OCI-LY1 (cell line): ENCODE data around the gene ALCAM.

Source experiments
- H2AFZ ChIP-seq: fragments of 200-600 bp; sonication (generic), shearing (Covaris generic); 2 replicates; pipeline ENCODE4 v1.6.0; 2014; ENCODE audit warnings: antibody characterized with exemption, mild to moderate bottlenecking, low read length
- H3F3A ChIP-seq: fragments of 200-600 bp; sonication (generic), shearing (Covaris generic); 2 replicates; pipeline ENCODE4 v1.6.0; 2014; ENCODE audit warnings: mild to moderate bottlenecking, antibody characterized with exemption, low read length, moderate library complexity; ENCODE audit not compliant: insufficient read depth
- H3K27ac ChIP-seq: fragments of 200-600 bp; sonication (generic); 2 replicates; pipeline ENCODE4 v1.5.1; 2014; ENCODE audit warnings: low read length, mixed run types, mild to moderate bottlenecking, low read depth; ENCODE audit not compliant: poor library complexity, severe bottlenecking
- H3K27me3 ChIP-seq: fragments of 200-600 bp; sonication (generic); 2 replicates; pipeline ENCODE4 v1.6.0; 2014; ENCODE audit warnings: antibody characterized with exemption, mild to moderate bottlenecking, low read length, moderate library complexity; ENCODE audit not compliant: insufficient read depth
- H3K36me3 ChIP-seq: fragments of 200-600 bp; sonication (generic); 2 replicates; pipeline ENCODE4 v1.6.1; 2014; ENCODE audit warnings: mild to moderate bottlenecking, antibody characterized with exemption, low read length, moderate library complexity, mixed read lengths; ENCODE audit not compliant: insufficient read depth
- H3K4me1 ChIP-seq: fragments of 200-600 bp; sonication (generic); 2 replicates; pipeline ENCODE4 v1.5.1; 2014; ENCODE audit warnings: mild to moderate bottlenecking, low read length, moderate library complexity; ENCODE audit not compliant: insufficient read depth, severe bottlenecking
- H3K4me2 ChIP-seq: fragments of 200-600 bp; sonication (generic), shearing (Covaris generic); 2 replicates; pipeline ENCODE4 v1.6.1; 2014; ENCODE audit warnings: low read length
- H3K4me3 ChIP-seq: fragments of 200-600 bp; sonication (generic); 2 replicates; pipeline ENCODE4 v1.5.1; 2014; ENCODE audit warnings: low read length, low read depth, mild to moderate bottlenecking, mixed read lengths; ENCODE audit not compliant: poor library complexity, severe bottlenecking
- H3K79me2 ChIP-seq: fragments of 200-600 bp; shearing (Covaris generic); 2 replicates; pipeline ENCODE4 v1.6.1; 2016; ENCODE audit warnings: mixed run types, low read length, mixed read lengths; ENCODE audit not compliant: insufficient read depth
- H3K9ac ChIP-seq: fragments of 200-600 bp; sonication (generic), shearing (Covaris generic); 2 replicates; pipeline ENCODE4 v1.6.1; 2014; ENCODE audit warnings: mild to moderate bottlenecking, low read length, mixed read lengths
- H3K9me2 ChIP-seq: fragments of 200-600 bp; sonication (generic), shearing (Covaris generic); 2 replicates; pipeline ENCODE4 v1.6.1; 2014; ENCODE audit warnings: low read depth, mild to moderate bottlenecking, low read length, mixed read lengths
- H3K9me3 ChIP-seq: fragments of 200-600 bp; shearing (Covaris generic); 2 replicates; pipeline ENCODE4 v1.6.1; 2014; ENCODE audit warnings: low read length, mixed read lengths
- H4K20me1 ChIP-seq: fragments of 200-600 bp; sonication (generic), shearing (Covaris generic); 2 replicates; pipeline ENCODE4 v1.6.0; 2016; ENCODE audit warnings: mild to moderate bottlenecking, low read length; ENCODE audit not compliant: insufficient read depth
- CTCF ChIP-seq: fragments of 200-600 bp; sonication (generic), shearing (Covaris generic); IDR thresholded peaks from 2 replicates; pipeline ENCODE4 v1.5.1; 2017; ENCODE audit warnings: mild to moderate bottlenecking, antibody characterized with exemption, low read length, moderate library complexity, mixed read lengths
- EZH2 ChIP-seq: fragments of 200-600 bp; sonication (generic), shearing (Covaris generic); IDR thresholded peaks from 2 replicates; pipeline ENCODE4 v1.8.0; 2017; ENCODE audit warnings: borderline replicate concordance, mixed run types, mild to moderate bottlenecking, antibody characterized with exemption, low read length, moderate library complexity, mixed read lengths

ALCAM gene

DNA sequence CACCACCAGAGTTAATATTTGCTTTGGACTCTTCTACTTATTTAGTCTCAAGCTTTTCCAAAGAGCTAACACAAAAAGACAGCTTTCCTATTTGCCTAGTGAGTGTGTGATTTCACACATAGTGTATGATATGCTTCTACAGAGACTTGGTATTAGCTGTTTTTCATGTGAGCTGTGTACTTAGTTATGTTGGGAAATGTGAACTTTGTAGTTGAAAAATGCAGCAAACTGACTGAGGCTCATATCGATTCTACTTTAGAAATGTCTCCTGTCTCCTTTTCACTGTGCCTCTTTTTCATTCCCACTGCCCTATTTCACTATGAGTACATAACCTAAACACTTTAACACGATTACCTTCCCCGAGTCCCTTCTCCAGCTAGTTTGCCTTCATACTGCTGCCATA is 136.5 kb downstream of the ALCAM start:
- no peaks in the 10 kb centered on the region for H3K36me3 ChIP-seq
- no peak overlapping the region for H2AFZ ChIP-seq
- H3K79me2 ChIP-seq, result no peaks in the 10 kb centered on the region
- H3K4me3 ChIP-seq, result no peak overlapping the region
- H3K27ac ChIP-seq, result no peak overlapping the region
- H3K9me2 ChIP-seq, result no peaks in the 10 kb centered on the region
- H3K27me3 ChIP-seq, result no peaks in the 10 kb centered on the region
- H3K4me1 ChIP-seq, result no peaks in the 10 kb centered on the region
- H3K9me3 ChIP-seq, result no peaks in the 10 kb centered on the region
- H3F3A ChIP-seq, result no peaks in the 10 kb centered on the region
- no peak overlapping the region for H3K4me2 ChIP-seq
- no peak overlapping the region for H3K9ac ChIP-seq
- TF ChIP-seq EZH2, result no peak
- TF ChIP-seq CTCF, result no peak
- H4K20me1 ChIP-seq, result no peaks in the 10 kb centered on the region

DNA sequence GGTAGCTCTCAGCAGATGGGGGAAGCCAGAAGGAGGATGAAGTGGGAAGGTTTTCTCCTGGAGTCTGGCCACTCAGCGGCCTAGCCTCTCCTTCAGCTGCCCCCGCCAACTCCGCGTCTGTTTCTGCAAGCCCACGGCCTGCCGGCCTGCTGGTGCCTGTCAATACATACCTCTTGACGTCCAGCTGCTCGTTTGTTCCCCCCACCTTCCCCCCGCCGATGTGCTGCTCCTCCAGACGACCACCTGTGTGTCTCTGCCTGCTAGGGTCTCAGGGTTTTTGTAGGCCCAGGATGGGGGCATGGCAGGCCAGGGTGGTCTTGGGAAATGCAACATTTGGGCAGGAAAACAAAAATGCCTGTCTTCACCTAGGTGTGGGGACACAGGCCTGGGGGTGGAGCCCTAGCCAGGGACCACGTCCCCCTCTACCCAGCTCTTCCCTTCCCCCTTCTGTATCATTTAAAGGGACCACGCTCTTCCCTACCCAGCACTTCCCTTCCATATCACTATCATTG is 137.8 kb downstream of the ALCAM start:
- H3K27ac ChIP-seq, result no peak overlapping the region
- no peak overlapping the region for H3K4me3 ChIP-seq
- no peaks in the 10 kb centered on the region for H3K36me3 ChIP-seq
- no peak overlapping the region for H3K9ac ChIP-seq
- no peaks in the 10 kb centered on the region for H3K9me3 ChIP-seq
- H3K4me2 ChIP-seq, result no peak overlapping the region
- no peaks in the 10 kb centered on the region for H3K27me3 ChIP-seq
- H3K4me1 ChIP-seq, result no peaks in the 10 kb centered on the region
- TF ChIP-seq EZH2, result no peak
- no peak for TF ChIP-seq CTCF
- H3F3A ChIP-seq, result no peaks in the 10 kb centered on the region
- H2AFZ ChIP-seq, result no peak overlapping the region
- H3K79me2 ChIP-seq, result no peaks in the 10 kb centered on the region
- H3K9me2 ChIP-seq, result no peaks in the 10 kb centered on the region
- no peaks in the 10 kb centered on the region for H4K20me1 ChIP-seq

DNA sequence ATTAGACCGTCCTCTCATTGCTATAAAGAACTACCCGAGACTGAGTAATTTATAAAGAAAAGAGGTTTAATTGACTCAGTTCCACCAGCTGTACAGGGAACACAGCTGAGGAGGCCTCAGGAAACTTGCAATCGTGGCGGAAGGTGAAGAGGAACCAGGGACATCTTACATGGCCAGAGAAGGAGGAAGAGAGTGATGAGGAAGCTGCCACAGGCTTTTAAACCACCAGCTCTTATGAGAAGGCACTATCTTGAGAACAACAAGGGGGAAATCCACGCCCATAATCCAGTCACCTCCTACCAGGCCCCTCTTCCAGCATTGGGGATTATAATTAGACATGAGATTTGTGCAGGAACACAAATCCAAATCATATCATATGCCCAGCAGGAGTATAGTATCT is 138.5 kb downstream of the ALCAM start:
- Histone ChIP-seq H3K4me1 (no peaks in the 10 kb centered on the region), H3K9ac (no peak overlapping the region), H3K27ac (no peak overlapping the region), H3K4me2 (no peak overlapping the region), H3F3A (no peaks in the 10 kb centered on the region), H3K36me3 (no peaks in the 10 kb centered on the region), H3K4me3 (no peak overlapping the region), H2AFZ (no peak overlapping the region), H3K79me2 (no peaks in the 10 kb centered on the region), H3K9me2 (no peaks in the 10 kb centered on the region), H4K20me1 (no peaks in the 10 kb centered on the region), H3K9me3 (no peaks in the 10 kb centered on the region), H3K27me3 (no peaks in the 10 kb centered on the region)
- no peak for TF ChIP-seq EZH2
- TF ChIP-seq CTCF, result no peak
